AG09309 (cell line): Measurements from ENCODE around the gene RPS6KL1.

Source experiments
- DNase-seq: peaks from one replicate; pipeline ENCODE4 v3.0.0-alpha.2; 2010; ENCODE audit warnings: low read depth
- H3K4me3 ChIP-seq: 2 replicates; pipeline ENCODE4 v1.5.1; 2011; ENCODE audit warnings: mild to moderate bottlenecking, low read depth, low read length, moderate library complexity; ENCODE audit not compliant: control insufficient read depth
- CTCF ChIP-seq: IDR thresholded peaks from 2 replicates; pipeline ENCODE4 v1.5.1; 2011; ENCODE audit warnings: mild to moderate bottlenecking, low read depth, low read length, inconsistent platforms; ENCODE audit not compliant: insufficient read depth, control insufficient read depth; ENCODE audit errors: missing control alignments

Gene RPS6KL1

GRCh38 chr14:74905595-74906142 lies 17.4 kb downstream of the RPS6KL1 start:
- H3K4me3 ChIP-seq, result no peak overlapping the region
- no peak for DNase-seq
- peak; percentile 98 for TF ChIP-seq CTCF

GRCh38 chr14:74904635-74905503 lies 18.2 kb downstream of the RPS6KL1 start:
- H3K4me3 ChIP-seq, result no peak overlapping the region
- no peak for TF ChIP-seq CTCF
- no peak for DNase-seq

DNA sequence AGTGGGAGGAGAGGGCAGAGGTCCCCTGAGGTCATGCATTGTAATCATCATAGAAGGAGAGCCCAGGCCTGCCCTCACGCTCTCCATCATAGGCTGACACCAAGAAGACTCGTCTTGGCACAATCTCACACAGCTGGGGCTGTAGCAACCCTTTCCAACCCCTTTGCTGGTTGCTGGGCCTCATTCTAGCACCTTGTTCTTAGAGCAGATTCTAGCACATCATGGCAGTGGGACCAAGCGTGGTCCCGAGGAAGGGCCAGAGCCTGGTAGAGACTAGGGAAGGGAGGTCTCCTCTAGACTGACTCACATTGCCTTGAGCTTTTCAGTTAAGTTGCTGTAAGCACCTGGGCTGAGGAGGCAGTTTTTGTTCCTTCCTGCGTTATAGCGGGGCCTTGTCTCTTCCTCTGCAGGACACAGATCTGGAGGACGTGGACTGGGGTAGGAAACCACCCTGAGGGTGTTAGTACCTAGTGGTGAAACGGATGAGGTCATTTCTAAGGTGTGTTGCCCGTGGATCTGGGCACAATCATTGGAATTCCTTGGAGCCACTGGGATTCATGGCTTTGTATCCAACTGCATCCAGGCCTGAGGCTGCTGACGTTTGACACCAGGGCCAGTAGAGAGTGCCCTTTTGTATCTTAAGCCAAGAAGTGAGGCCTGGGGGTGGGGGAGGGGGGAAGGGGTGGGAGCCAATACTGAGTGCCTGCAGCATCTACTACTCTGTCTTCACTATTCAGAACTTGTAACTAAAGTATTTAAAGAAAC lies 19.9 kb downstream of the RPS6KL1 start:
- DNase-seq, result no peak
- TF ChIP-seq CTCF, result no peak
- H3K4me3 ChIP-seq, result no peak overlapping the region

DNA sequence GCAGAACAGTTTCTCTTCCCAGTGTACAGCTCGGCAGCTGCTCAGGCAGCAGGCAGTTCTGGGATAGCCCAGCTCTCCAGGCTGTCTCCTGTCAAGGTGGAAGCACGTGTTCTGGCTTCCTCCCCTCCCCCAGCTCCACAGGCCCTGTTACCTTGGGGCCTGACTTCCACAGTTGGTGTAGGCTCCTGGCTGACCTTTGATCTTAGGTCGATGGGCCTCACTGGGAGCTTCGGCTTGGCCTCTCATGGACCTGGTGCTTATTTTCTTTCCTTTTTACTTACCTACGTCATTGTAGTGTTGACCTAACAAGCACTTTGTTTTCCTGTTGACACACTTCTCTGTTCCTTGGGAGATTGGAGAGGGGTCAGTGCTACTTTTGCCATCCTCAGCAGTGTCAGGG lies 24.4 kb downstream of the RPS6KL1 start:
- DNase-seq, result no peak
- no peak overlapping the region for H3K4me3 ChIP-seq
- TF ChIP-seq CTCF, result no peak

DNA sequence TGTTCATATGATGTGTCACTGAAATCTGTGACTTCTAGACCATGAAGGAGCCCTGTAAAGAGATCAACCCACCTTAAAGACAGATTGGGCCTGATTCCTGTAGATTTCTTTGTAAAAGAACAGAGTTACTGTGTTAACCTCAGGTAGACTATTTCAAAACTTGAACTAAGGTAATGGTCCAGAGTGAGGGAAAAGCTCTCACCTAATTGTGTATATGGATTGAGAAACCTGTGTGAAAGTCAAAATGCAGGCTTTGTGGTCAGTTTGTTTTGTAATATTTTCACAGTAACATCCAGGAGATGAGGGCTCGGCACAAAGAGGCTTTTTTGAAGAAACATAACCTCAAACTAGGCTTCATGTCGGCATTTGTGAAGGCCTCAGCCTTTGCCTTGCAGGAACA lies 25.0 kb downstream of the RPS6KL1 start:
- no peak for TF ChIP-seq CTCF
- H3K4me3 ChIP-seq, result no peak overlapping the region
- DNase-seq, result no peak

GRCh38 chr14:74897642-74898041 lies 25.4 kb downstream of the RPS6KL1 start:
- no peak for DNase-seq
- TF ChIP-seq CTCF, result no peak
- no peak overlapping the region for H3K4me3 ChIP-seq
